ENCODE data around the gene XKR7.

DNA sequence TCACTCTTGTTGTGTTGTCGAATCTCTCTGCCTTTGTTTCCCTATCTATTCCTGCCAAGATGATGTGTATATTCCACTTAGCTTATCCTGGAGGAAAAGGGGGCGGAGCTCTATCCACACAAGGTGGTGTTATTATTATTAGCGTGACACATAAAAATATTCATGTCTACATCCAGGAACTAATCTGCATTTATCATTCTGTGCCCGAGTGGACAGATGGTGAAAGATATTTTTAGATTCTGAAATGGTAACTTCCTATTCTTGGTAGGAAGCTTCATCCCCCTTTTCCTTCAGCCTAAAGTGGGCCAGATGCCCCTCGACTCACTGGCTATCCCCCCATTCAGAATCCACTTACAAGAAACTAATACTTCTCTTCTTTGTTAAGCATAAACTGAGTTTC, 2.0 kb downstream of the XKR7 start:
- TF ChIP-seq EZH2 (IDR thresholded peaks at IDR 0.05; ENCODE audit: borderline replicate concordance, insufficient read depth, low read length, poor library complexity, severe bottlenecking) (no peak), SMC3 (conservative IDR thresholded peaks at IDR 0.05; ENCODE audit: poor library complexity) (no peak), TAF1 (IDR thresholded peaks at IDR 0.05; ENCODE audit: low read depth) (no peak), RAD21 (conservative IDR thresholded peaks at IDR 0.05) (no peak), EP300 (conservative IDR thresholded peaks at IDR 0.05; ENCODE audit: poor library complexity, severe bottlenecking) (no peak), POLR2AphosphoS5 (IDR thresholded peaks at IDR 0.05) (no peak), MXI1 (conservative IDR thresholded peaks at IDR 0.05; ENCODE audit: poor library complexity, severe bottlenecking) (no peak)
- TF ChIP-seq, protein P1, sequence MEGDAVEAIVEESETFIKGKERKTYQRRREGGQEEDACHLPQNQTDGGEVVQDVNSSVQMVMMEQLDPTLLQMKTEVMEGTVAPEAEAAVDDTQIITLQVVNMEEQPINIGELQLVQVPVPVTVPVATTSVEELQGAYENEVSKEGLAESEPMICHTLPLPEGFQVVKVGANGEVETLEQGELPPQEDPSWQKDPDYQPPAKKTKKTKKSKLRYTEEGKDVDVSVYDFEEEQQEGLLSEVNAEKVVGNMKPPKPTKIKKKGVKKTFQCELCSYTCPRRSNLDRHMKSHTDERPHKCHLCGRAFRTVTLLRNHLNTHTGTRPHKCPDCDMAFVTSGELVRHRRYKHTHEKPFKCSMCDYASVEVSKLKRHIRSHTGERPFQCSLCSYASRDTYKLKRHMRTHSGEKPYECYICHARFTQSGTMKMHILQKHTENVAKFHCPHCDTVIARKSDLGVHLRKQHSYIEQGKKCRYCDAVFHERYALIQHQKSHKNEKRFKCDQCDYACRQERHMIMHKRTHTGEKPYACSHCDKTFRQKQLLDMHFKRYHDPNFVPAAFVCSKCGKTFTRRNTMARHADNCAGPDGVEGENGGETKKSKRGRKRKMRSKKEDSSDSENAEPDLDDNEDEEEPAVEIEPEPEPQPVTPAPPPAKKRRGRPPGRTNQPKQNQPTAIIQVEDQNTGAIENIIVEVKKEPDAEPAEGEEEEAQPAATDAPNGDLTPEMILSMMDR (IDR thresholded peaks at IDR 0.05; ENCODE audit: poor library complexity, severe bottlenecking) = no peak
- TF ChIP-seq, protein P2, sequence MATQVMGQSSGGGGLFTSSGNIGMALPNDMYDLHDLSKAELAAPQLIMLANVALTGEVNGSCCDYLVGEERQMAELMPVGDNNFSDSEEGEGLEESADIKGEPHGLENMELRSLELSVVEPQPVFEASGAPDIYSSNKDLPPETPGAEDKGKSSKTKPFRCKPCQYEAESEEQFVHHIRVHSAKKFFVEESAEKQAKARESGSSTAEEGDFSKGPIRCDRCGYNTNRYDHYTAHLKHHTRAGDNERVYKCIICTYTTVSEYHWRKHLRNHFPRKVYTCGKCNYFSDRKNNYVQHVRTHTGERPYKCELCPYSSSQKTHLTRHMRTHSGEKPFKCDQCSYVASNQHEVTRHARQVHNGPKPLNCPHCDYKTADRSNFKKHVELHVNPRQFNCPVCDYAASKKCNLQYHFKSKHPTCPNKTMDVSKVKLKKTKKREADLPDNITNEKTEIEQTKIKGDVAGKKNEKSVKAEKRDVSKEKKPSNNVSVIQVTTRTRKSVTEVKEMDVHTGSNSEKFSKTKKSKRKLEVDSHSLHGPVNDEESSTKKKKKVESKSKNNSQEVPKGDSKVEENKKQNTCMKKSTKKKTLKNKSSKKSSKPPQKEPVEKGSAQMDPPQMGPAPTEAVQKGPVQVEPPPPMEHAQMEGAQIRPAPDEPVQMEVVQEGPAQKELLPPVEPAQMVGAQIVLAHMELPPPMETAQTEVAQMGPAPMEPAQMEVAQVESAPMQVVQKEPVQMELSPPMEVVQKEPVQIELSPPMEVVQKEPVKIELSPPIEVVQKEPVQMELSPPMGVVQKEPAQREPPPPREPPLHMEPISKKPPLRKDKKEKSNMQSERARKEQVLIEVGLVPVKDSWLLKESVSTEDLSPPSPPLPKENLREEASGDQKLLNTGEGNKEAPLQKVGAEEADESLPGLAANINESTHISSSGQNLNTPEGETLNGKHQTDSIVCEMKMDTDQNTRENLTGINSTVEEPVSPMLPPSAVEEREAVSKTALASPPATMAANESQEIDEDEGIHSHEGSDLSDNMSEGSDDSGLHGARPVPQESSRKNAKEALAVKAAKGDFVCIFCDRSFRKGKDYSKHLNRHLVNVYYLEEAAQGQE (IDR thresholded peaks at IDR 0.05; ENCODE audit: borderline replicate concordance) = no peak
